HepG2 (cell line): ENCODE results near the gene RNF6. TPM values are rescaled to one million over a fixed set of nuclear protein-coding genes. Genes with fewer than 3 reads are reported as not detected.

ENCODE experiments used
- ARID2 ChIP-seq: sonication (generic); formaldehyde crosslinking; IDR thresholded peaks from 2 replicates; pipeline ENCODE4 v1.8.1; 2022; ENCODE audit warnings: mild to moderate bottlenecking, missing genetic modification reagents, borderline replicate concordance
- BRD4 ChIP-seq: sonication (generic); formaldehyde crosslinking; IDR thresholded peaks from 2 replicates; pipeline ENCODE4 v1.4.0; 2020; ENCODE audit warnings: missing genetic modification reagents
- CCDC6 ChIP-seq: sonication (generic); formaldehyde crosslinking; IDR thresholded peaks from 2 replicates; pipeline ENCODE4 v1.8.1; 2022; ENCODE audit warnings: mild to moderate bottlenecking, missing genetic modification reagents, moderate library complexity
- DZIP1 ChIP-seq: sonication (generic); formaldehyde crosslinking; IDR thresholded peaks from 2 replicates; pipeline ENCODE4 v1.5.0; 2020; ENCODE audit warnings: mild to moderate bottlenecking, missing genetic modification reagents
- ETV5 ChIP-seq: IDR thresholded peaks from 2 replicates; pipeline ENCODE4 v1.6.1; 2018; ENCODE audit warnings: missing biosample characterization, missing genetic modification reagents, inconsistent platforms, borderline replicate concordance
- GATA4 ChIP-seq: sonication (generic); IDR thresholded peaks from 2 replicates; pipeline ENCODE4 v1.6.1; 2016; ENCODE audit warnings: antibody characterized with exemption, low read depth, borderline replicate concordance
- ISL2 ChIP-seq: sonication (generic); formaldehyde crosslinking; IDR thresholded peaks from 2 replicates; pipeline ENCODE4 v1.5.0; 2020; ENCODE audit warnings: missing genetic modification reagents
- MAFG ChIP-seq: sonication (generic); formaldehyde crosslinking; IDR thresholded peaks from 2 replicates; pipeline ENCODE4 v1.5.1; 2020; ENCODE audit warnings: mild to moderate bottlenecking, missing genetic modification reagents
- NR2C2 ChIP-seq: sonication (generic); formaldehyde crosslinking; IDR thresholded peaks from 2 replicates; pipeline ENCODE4 v1.4.0; 2020; ENCODE audit warnings: missing genetic modification reagents, mild to moderate bottlenecking, moderate library complexity, borderline replicate concordance
- PRDM10 ChIP-seq: sonication (generic); formaldehyde crosslinking; IDR thresholded peaks from 2 replicates; pipeline ENCODE4 v1.4.0; 2020; ENCODE audit warnings: low read depth, missing genetic modification reagents
- RBM22 ChIP-seq: fragments of 200-400 bp; formaldehyde crosslinking; optimal IDR thresholded peaks from 2 replicates; pipeline ENCODE3; 2017; ENCODE audit warnings: mild to moderate bottlenecking, low read length, moderate library complexity
- SAFB2 ChIP-seq: sonication (generic); formaldehyde crosslinking; IDR thresholded peaks from 2 replicates; pipeline ENCODE4 v1.5.1; 2020; ENCODE audit warnings: missing genetic modification reagents, low read depth, mild to moderate bottlenecking, borderline replicate concordance
- TBX2 ChIP-seq: sonication (generic); formaldehyde crosslinking; IDR thresholded peaks from 2 replicates; pipeline ENCODE4 v1.5.0; 2020; ENCODE audit warnings: missing genetic modification reagents, mild to moderate bottlenecking, borderline replicate concordance
- TEAD2 ChIP-seq: sonication (generic); formaldehyde crosslinking; IDR thresholded peaks from 2 replicates; pipeline ENCODE4 v1.9.0; 2021; ENCODE audit warnings: missing genetic modification reagents
- ZBTB38 ChIP-seq: sonication (generic); formaldehyde crosslinking; IDR thresholded peaks from 2 replicates; pipeline ENCODE4 v1.5.1; 2020; ENCODE audit warnings: mild to moderate bottlenecking, missing genetic modification reagents
- ZFP36 ChIP-seq: fragments of 150-350 bp; IDR thresholded peaks from 2 replicates; pipeline ENCODE4 v1.6.1; 2018; ENCODE audit warnings: borderline replicate concordance, low read length, low read depth; ENCODE audit not compliant: partially characterized antibody
- ZNF274 ChIP-seq: sonication (generic); formaldehyde crosslinking; IDR thresholded peaks from 2 replicates; pipeline ENCODE4 v1.5.1; 2020; ENCODE audit warnings: mild to moderate bottlenecking, missing genetic modification reagents
- ZNF296 ChIP-seq: sonication (generic); formaldehyde crosslinking; conservative IDR thresholded peaks from 2 replicates; pipeline ENCODE4 v1.5.0; 2020; ENCODE audit warnings: mild to moderate bottlenecking, missing genetic modification reagents
- ZNF30 ChIP-seq: sonication (generic); formaldehyde crosslinking; IDR thresholded peaks from 2 replicates; pipeline ENCODE4 v1.5.0; 2020; ENCODE audit warnings: mild to moderate bottlenecking, missing genetic modification reagents
- ZNF33A ChIP-seq: sonication (generic); formaldehyde crosslinking; IDR thresholded peaks from 2 replicates; pipeline ENCODE4 v1.5.1; 2020; ENCODE audit warnings: missing genetic modification reagents, mild to moderate bottlenecking, moderate library complexity, borderline replicate concordance
- ZNF691 ChIP-seq: sonication (generic); formaldehyde crosslinking; IDR thresholded peaks from 2 replicates; pipeline ENCODE4 v1.4.0; 2020; ENCODE audit warnings: missing genetic modification reagents, low read depth, mild to moderate bottlenecking, borderline replicate concordance
- ZNF790 ChIP-seq: sonication (generic); formaldehyde crosslinking; IDR thresholded peaks from 2 replicates; pipeline ENCODE4 v1.8.0; 2022; ENCODE audit warnings: missing genetic modification reagents, mild to moderate bottlenecking, borderline replicate concordance
- ZNF878 ChIP-seq: sonication (generic); formaldehyde crosslinking; IDR thresholded peaks from 2 replicates; pipeline ENCODE4 v1.8.1; 2023; ENCODE audit warnings: mild to moderate bottlenecking, missing genetic modification reagents, moderate library complexity
- polyA plus RNA-seq, 8 experiments: library from polyadenylated mRNA; depleted of rRNA in 3 of 8; stranded (reverse) in 7 of 8; unstranded in 1 of 8; fragments of >200 nt; fragmentation: Illumina TruSeq in 4 of 8; extraction: Trizol in 4 of 8; gene quantifications; 2 replicates each; pipeline versions ENCODE4 v1.2.1 to v1.2.3, GENCODE V29; 2011 to 2016; ENCODE audit warnings: low read depth in 4 of 8, missing spikeins in 1 of 8, mixed read lengths in 1 of 8; ENCODE audit not compliant: insufficient read depth in 1 of 8
- total RNA-seq, 5 experiments: library from RNA; depleted of rRNA; stranded (reverse); fragments of >200 nt; fragmentation: Illumina TruSeq; extraction: Trizol; gene quantifications; 2 replicates each; pipeline ENCODE4 v1.2.3, GENCODE V29; 2016; ENCODE audit warnings: low read depth in 1 of 5

RNF6 gene
- total and polyA plus RNA-seq, 2 of the 13 experiments (the other 11 are each of a cell fraction or from before 2014, with no cell fraction given): 14.6 to 36.8 TPM

DNA sequence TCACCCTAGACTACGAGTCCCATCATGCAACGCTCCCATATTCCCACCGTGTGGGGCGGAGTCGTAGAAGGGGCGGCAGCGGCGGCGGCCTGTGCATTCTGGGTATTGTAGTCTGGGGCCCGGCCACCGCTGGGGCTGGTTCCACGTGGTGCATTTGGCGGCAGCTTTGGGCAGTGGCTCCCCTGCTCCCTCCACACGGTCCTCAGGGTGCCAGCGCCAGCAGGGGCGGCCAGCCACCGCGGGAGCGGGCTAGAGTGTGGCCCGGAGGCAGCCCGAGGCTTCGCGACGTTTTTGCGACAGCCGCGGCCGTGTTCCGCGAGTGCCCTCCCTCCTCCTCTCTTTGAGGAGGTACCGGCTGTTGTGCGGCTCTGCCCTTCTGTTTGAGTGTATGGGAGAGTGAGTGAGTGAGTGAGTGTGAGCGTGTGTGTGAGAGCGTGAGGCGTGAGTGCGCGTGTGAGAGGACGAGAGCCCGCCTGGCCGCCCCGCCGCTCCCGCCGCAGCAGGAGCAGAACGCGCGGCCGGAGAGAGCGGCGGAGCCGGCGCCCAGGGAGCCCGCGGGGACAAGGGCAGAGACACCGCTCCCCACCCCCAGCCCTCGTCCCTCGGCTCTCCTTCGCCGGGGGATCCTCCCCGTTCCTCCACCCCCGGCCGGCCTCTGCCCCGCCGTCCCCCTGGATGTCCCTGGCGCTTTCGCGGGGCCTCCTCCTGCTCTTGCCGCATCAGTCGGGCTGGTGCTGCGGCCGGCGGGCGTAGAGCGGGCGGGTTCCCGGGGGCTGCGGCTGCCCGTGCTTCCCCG lies 31.9 kb upstream of the RNF6 start, which contains the start of gene CDK8 (continued):
- TF ChIP-seq DZIP1 (peak; percentile 67; the same call in 1 of the 2 replicates), ZFP36 (no peak), BRD4 (CRISPR knock-in tag) (no peak), ZNF691 (CRISPR knock-in tag) (0 out of 2 replicates have a peak, but pooled peaks have one; percentile 50), ZNF878 (no peak), ZNF33A (no peak), ZNF274 (no peak; the same call in 1 of the 2 replicates), MAFG (CRISPR knock-in tag) (no peak), TBX2 (CRISPR knock-in tag) (peak; percentile 28; the same call in 1 of the 2 replicates), ZNF296 (no peak), PRDM10 (peak; percentile 42; the same call in 1 of the 2 replicates), ARID2 (CRISPR knock-in tag) (no peak), ZBTB38 (CRISPR knock-in tag) (peak; percentile 49), ZNF30 (CRISPR knock-in tag) (no peak), TEAD2 (no peak), NR2C2 (CRISPR knock-in tag) (peak; percentile 85), SAFB2 (CRISPR knock-in tag) (no peak; the same call in 1 of the 2 replicates), ISL2 (CRISPR knock-in tag) (no peak), RBM22 (no peak), ETV5 (CRISPR knock-in tag) (no peak; the same call in 1 of the 2 replicates), ZNF790 (CRISPR knock-in tag) (no peak), CCDC6 (CRISPR knock-in tag) (no peak), GATA4 (no peak)
